Measurements from ENCODE around the gene BMPR1B.

DNA sequence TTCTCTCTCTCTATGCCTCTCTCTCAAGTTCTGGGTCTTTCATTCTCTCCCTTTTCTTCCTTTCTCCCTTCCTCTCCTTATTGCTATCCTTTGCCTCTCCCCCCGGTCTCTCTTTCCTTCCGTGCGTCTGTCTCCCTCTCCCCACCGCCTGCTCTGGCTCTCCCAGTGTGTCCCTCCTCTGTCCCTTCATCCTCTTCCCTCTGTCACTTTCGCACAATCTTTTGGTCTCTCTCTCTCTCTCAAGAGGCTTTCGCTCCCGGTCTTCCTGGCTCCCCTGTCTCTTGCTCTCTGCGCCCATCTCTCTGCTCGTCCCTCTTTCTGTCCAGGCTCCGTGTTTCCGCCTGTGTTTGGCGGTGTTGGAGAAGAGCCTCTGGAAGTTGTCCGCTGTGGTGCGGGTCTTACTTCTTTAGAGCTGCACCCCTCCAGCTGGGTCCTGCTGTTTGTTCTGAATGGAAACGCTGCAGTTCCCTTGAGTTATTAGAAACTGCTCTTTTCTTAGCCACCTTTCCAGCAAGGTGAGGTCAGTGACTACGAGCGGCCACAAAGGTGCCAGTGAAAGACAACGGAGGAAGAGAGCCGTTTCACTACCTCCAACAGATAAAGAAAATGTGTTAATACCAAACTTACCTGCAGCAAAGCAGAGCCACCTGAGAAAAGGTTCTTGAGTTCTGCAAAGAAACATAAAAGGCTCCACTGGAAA, 1.1 kb downstream of the BMPR1B start:
- no peak for TF ChIP-seq POLR2AphosphoS5 (IDR thresholded peaks at IDR 0.05)
- TF ChIP-seq, protein P1, sequence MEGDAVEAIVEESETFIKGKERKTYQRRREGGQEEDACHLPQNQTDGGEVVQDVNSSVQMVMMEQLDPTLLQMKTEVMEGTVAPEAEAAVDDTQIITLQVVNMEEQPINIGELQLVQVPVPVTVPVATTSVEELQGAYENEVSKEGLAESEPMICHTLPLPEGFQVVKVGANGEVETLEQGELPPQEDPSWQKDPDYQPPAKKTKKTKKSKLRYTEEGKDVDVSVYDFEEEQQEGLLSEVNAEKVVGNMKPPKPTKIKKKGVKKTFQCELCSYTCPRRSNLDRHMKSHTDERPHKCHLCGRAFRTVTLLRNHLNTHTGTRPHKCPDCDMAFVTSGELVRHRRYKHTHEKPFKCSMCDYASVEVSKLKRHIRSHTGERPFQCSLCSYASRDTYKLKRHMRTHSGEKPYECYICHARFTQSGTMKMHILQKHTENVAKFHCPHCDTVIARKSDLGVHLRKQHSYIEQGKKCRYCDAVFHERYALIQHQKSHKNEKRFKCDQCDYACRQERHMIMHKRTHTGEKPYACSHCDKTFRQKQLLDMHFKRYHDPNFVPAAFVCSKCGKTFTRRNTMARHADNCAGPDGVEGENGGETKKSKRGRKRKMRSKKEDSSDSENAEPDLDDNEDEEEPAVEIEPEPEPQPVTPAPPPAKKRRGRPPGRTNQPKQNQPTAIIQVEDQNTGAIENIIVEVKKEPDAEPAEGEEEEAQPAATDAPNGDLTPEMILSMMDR (IDR thresholded peaks at IDR 0.05), result no peak

All from gastroesophageal sphincter (tissue), 3 donors.